ENCODE results near the gene IL1B.
"Not testable (repeated sequence)": the region's sequence is repeated elsewhere in the genome, so short reads cannot be mapped to it uniquely, and the experiment has no call there.

The IL1B gene

GRCh38 chr2:112849956-112850355 is 13.4 kb upstream of the IL1B start:
- DNase-seq = no peak

DNA sequence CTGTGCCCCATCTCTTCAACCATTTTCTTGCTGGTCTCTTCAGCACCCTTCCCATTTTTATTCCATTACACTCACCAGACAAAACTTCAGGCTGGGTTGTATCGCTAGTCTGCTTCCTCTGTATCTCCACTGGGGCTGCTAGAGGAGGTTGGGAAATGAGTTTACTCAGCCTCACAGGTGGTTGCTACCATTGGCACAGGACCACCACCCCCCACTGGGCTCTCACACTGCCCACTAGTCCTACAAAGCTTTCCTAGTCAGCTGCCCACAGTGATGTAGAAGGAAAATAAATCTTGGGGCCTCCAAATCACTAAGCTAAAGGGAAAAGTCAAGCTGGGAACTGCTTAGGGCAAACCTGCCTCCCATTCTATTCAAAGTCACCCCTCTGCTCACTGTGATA is 12.3 kb upstream of the IL1B start:
- DNase-seq = no peak

GRCh38 chr2:112846031-112846430 is 9.5 kb upstream of the IL1B start:
- DNase-seq = no peak

DNA sequence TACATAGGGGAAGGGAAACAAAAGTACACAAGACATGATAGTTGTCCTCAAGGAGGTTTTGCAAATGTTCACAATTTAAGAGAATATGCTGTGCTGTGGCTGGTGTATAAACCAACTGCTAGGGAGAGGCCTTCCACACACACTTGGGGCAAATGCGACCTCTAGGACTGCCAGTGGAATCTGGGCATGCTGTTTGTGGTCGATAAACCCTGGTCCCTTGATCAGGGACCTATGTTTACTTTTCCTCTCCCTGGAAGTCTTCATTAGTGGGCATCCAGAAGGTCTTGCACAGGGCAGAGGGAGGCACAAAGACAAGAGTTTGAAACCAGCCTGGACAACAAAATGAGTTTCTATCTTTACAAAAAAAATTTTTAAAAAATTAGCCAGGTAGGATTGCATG is 7.3 kb upstream of the IL1B start:
- DNase-seq = no peak

DNA sequence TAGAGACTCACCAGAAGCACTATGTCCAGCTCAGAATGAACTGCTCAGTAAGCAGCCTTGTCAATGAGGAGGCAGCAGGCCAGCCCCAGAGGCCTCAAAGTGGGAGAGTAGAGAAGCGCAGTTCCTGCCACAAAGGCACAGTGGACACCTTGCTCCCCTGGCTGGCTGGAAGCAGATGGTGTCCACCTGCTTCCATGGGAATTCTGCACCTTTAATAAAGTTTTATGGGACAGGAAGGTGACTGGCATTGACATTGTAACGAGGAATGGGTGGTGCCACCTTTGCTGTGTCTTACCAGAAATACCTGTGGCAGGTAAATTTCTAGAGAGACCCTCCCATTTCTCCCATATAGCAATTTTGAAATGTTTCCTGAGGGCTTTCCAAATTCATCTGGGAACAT is 6.7 kb upstream of the IL1B start:
- no peak for DNase-seq

DNA sequence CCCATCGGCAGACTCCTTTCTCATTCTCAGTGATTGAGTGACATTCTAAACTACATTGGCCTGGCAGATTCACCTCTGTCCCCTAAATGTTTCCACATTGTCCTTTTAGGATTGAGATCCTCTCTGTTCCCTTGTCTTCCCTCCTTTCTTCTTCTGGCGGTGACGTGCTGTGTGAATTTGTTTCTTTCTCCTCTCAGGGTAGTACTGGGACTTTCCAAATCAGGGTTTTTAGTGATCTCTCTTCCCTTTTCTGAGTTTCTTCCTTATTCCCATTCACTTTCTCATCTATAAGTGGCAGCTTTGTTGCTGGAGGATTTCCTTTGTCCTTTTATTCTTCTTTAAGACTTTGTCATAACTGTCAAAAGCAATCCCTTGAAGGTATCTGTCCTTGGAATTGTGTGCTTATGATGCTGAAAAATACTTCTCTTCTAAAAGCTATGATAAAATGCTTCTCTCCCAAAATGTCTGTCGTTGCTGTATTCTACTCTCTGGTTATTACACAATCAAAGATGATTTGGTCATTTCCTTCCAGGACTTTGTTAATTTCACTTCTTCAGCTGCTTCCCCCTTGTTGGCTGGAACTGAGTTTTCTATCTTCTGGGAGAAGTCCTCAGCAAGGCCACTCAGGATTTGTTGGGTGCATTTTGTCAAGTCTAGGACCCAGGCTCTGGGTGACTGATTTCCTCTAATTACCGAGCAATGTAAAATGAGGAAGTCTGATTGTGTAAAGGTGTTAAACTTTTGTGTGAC is 4.9 kb upstream of the IL1B start:
- DNase-seq = no peak

DNA sequence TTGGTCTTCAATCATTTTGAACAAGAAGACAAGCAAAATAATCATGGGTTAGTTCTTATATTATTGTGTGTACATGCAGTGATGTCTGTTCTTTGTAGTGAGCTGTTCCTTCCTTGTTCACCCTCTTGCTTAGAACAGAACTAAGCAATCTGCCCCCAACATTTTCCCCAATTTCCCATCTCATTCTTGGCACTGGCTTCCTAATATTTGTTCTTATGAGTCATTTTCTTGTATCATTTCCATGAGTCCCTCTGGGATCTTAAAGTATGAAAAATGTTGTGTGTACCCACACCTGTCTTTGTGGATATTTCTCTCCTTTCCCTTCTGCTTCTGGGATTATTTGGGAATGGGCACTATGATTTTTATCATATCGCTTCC is 3.5 kb upstream of the IL1B start:
- no peak for DNase-seq

GRCh38 chr2:112839407-112840067 is 3.0 kb upstream of the IL1B start:
- DNase-seq = no peak

DNA sequence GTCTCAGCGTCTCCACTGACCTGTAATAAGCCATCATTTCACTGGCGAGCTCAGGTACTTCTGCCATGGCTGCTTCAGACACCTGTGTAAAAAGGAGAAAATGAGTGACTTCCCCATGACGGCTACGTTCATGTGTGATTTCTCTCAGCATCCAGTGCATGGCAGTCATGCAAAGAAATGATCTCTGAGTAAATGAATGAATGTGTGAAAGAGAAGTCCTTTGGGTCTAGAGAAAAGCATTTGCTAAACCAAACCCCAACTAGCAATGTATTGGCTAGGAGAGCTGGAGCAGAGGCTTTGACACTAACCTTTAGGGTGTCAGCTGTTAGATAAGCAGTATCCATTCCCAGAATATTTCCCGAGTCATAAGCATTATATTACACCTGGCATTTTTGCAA is 417 bp downstream of the IL1B start:
- no peak for DNase-seq

- DNase-seq = no peak
These were observed 930 bp downstream of the IL1B start for GRCh38 chr2:112835536-112836162.

- no peak for DNase-seq
These were observed 1.5 kb downstream of the IL1B start for GRCh38 chr2:112835061-112835501.

- DNase-seq = no peak
These were observed 2.1 kb downstream of the IL1B start for GRCh38 chr2:112834396-112835037.

GRCh38 chr2:112833976-112834375 is 2.6 kb downstream of the IL1B start:
- DNase-seq = no peak

GRCh38 chr2:112833639-112833931 is 3.0 kb downstream of the IL1B start:
- DNase-seq = not testable (repeated sequence)

DNA sequence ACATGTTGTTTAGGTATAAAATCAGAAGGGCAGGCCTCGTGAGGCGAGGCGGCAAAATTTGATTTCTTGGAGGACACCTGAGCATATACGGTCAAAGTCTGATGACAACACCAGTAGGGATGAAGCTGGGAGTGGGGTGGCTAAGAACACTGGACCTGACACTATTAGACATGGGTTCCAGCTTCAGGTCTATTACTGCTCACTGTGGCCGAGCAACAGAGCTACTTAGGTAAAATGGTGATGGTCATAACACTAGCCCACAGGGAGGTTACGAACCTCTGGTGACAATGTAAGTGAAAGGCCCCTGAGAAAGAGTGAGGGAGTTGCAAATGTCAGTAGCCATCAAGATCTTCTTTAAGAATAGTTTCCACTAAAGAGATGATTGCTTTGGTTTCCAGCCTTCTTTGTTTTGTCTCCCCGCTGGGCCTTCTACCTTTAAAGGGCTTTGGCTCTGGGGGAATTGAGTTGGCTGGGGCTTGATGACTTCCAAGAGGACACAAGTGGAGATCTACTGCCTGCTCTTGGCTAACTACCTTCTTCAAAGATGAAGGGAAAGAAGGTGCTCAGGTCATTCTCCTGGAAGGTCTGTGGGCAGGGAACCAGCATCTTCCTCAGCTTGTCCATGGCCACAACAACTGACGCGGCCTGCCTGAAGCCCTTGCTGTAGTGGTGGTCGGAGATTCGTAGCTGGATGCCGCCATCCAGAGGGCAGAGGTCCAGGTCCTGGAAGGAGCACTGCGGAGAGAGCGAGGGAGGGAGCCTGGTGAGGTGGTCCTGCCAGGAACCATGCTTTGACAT is 3.5 kb downstream of the IL1B start:
- DNase-seq = no peak

- DNase-seq = no peak
These were observed 4.4 kb downstream of the IL1B start for GRCh38 chr2:112831946-112832840.

GRCh38 chr2:112831513-112831845 is 5.1 kb downstream of the IL1B start:
- no peak for DNase-seq

DNA sequence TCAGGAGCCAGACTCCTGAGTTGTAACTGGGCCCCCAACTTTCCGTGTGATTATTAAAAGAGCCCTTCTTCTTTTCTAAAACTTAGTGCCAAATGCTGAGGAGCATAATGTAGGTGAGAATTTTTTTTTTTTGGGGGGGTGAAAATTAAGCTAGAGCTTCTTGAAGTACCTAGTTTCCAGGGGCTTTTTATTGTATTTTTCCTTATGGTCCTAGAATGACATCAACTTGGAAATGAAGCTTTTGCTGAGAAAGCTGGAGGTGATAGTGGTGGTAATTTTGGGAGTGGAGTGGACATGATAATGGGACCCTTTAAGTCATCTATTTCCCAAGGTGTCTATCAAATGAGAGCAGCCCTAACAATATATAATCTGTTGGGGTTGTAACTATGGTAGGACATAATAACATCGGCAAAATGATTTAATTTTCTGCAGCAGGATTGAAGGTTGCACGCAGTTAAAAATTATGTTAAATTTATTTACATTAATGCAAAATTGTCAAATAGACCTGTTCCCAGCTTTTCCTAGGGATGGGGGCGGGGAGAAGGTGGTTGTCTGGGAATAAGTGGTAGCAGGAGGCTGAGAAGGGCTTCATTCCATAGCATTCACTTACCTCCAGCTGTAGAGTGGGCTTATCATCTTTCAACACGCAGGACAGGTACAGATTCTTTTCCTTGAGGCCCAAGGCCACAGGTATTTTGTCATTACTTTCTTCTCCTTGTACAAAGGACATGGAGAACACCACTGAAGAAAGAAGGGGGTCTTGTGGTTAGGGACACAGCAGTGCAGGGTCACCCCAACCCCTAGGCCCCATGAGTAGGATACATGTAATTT is 5.7 kb downstream of the IL1B start:
- DNase-seq = no peak

- DNase-seq = no peak
These were observed 6.5 kb downstream of the IL1B start for GRCh38 chr2:112829961-112830681.
